CD14-positive monocyte (primary cell): Measurements from ENCODE around the gene AMELX. TPM values are rescaled to one million over a fixed set of nuclear protein-coding genes. Genes with fewer than 3 reads are reported as not detected.

ENCODE experiments used
- DNase-seq, 3 donors: peaks; one replicate each; pipeline ENCODE4 v3.0.0-alpha.2; 2011 to 2022
- H2AFZ ChIP-seq: 2 replicates; pipeline ENCODE4 v1.6.0; 2012; ENCODE audit warnings: mild to moderate bottlenecking, low read depth, low read length, inconsistent platforms; ENCODE audit not compliant: insufficient read depth, poor library complexity, severe bottlenecking
- H3K27ac ChIP-seq, 2 donors: 1 replicate in 1 of 2; 2 replicates in 1 of 2; pipeline ENCODE4 v1.5.1; 2012 to 2013; ENCODE audit warnings: low read length in 2 of 2, control low read depth in 1 of 2, inconsistent platforms in 1 of 2, low read depth in 1 of 2, mild to moderate bottlenecking in 1 of 2
- H3K27me3 ChIP-seq, 2 donors: one replicate each; pipeline versions ENCODE4 v1.6.0 to v1.6.1; 2011 to 2013; ENCODE audit warnings: low read length in 2 of 2; ENCODE audit not compliant: control insufficient read depth in 2 of 2, insufficient read depth in 2 of 2
- H3K36me3 ChIP-seq, 2 donors: replicated peaks in 1 of 2; 1 replicate in 1 of 2; 2 replicates in 1 of 2; pipeline versions ENCODE4 v1.5.1 to v1.6.1; 2012 to 2013; ENCODE audit warnings: low read length in 2 of 2, control low read depth in 1 of 2, inconsistent platforms in 1 of 2, mild to moderate bottlenecking in 1 of 2; ENCODE audit not compliant: insufficient read depth in 2 of 2, control insufficient read depth in 1 of 2
- H3K4me1 ChIP-seq, 2 donors: 1 replicate in 1 of 2; 2 replicates in 1 of 2; pipeline versions ENCODE4 v1.5.1 to v1.6.1; 2012 to 2013; ENCODE audit warnings: low read length in 2 of 2, control low read depth in 1 of 2, inconsistent platforms in 1 of 2, mild to moderate bottlenecking in 1 of 2, moderate library complexity in 1 of 2; ENCODE audit not compliant: insufficient read depth in 2 of 2, control insufficient read depth in 1 of 2
- H3K4me2 ChIP-seq: replicated peaks from 2 replicates; pipeline ENCODE3; 2012; ENCODE audit warnings: low read length, moderate library complexity, mild to moderate bottlenecking; ENCODE audit not compliant: poor library complexity, severe bottlenecking; ENCODE audit errors: extremely low read depth
- H3K4me3 ChIP-seq, 3 experiments: fragments of 200-600 bp in 1 of 3; sonication (generic) in 1 of 3; replicated peaks in 1 of 3; 1 replicate in 2 of 3; 2 replicates in 1 of 3; pipeline ENCODE4 v1.5.1; 2011 to 2013; ENCODE audit warnings: low read length in 3 of 3, mild to moderate bottlenecking in 3 of 3, control low read depth in 2 of 3, low read depth in 2 of 3, inconsistent platforms in 1 of 3, moderate library complexity in 1 of 3
- H3K79me2 ChIP-seq: 2 replicates; pipeline ENCODE4 v1.6.0; 2012; ENCODE audit warnings: mild to moderate bottlenecking, control low read depth, inconsistent platforms, low read length, moderate library complexity; ENCODE audit not compliant: insufficient read depth
- H3K9ac ChIP-seq: 2 replicates; pipeline ENCODE4 v1.6.0; 2017; ENCODE audit warnings: low read length, mild to moderate bottlenecking; ENCODE audit not compliant: insufficient read depth, poor library complexity, severe bottlenecking
- H3K9me3 ChIP-seq, 2 donors: replicated peaks in 1 of 2; 1 replicate in 1 of 2; 2 replicates in 1 of 2; pipeline versions ENCODE4 v1.5.1 to v1.6.1; 2012 to 2013; ENCODE audit warnings: low read length in 2 of 2, control low read depth in 1 of 2; ENCODE audit not compliant: control insufficient read depth in 1 of 2, insufficient read depth in 1 of 2
- H4K20me1 ChIP-seq: 2 replicates; pipeline ENCODE4 v1.6.0; 2012; ENCODE audit warnings: mild to moderate bottlenecking, low read length, control low read depth, moderate library complexity; ENCODE audit not compliant: insufficient read depth
- H3K27ac Mint-ChIP-seq, 7 donors: one replicate each; pipeline ENCODE4 v1.8.0; 2020; ENCODE audit warnings: mild to moderate bottlenecking in 7 of 7, mixed read lengths in 7 of 7, moderate library complexity in 6 of 7, inconsistent platforms in 2 of 7
- H3K27me3 Mint-ChIP-seq, 3 donors: one replicate each; pipeline ENCODE4 v1.8.0; 2021 to 2022; ENCODE audit warnings: low read depth in 3 of 3, mild to moderate bottlenecking in 3 of 3, mixed read lengths in 3 of 3, moderate library complexity in 3 of 3, inconsistent platforms in 1 of 3
- H3K36me3 Mint-ChIP-seq, 2 donors: one replicate each; pipeline ENCODE4 v1.8.0; 2020; ENCODE audit warnings: mixed read lengths in 2 of 2, inconsistent platforms in 1 of 2, mild to moderate bottlenecking in 1 of 2
- H3K4me1 Mint-ChIP-seq: one replicate; pipeline ENCODE4 v1.8.0; 2020; ENCODE audit warnings: mild to moderate bottlenecking, mixed read lengths
- H3K4me3 Mint-ChIP-seq, 2 donors: one replicate each; pipeline ENCODE4 v1.8.0; 2020; ENCODE audit warnings: mild to moderate bottlenecking in 2 of 2, mixed read lengths in 2 of 2, moderate library complexity in 1 of 2
- H3K9me3 Mint-ChIP-seq, 7 donors: one replicate each; pipeline ENCODE4 v1.8.0; 2020 to 2022; ENCODE audit warnings: mixed read lengths in 7 of 7, mild to moderate bottlenecking in 6 of 7, moderate library complexity in 6 of 7, inconsistent platforms in 2 of 7
- WGBS: methylation state at CpG from one replicate; pipeline ENCODE4 v1.1.5; 2013; ENCODE audit warnings: missing lambda C conversion rate; ENCODE audit not compliant: insufficient coverage; 5-methylcytosine and 5-hydroxymethylcytosine counted together
- intact Hi-C, 2 donors: fragments of 100-400 bp; cut with micrococcal nuclease; formaldehyde crosslinking; loops; one replicate each; pipeline versions ENCODE4 v1.15.0 to v1.15.1; 2023
- polyA plus RNA-seq, 3 donors: library from polyadenylated mRNA; depleted of rRNA in 1 of 3; unstranded in 2 of 3; stranded (reverse) in 1 of 3; fragments of 300-500 nt in 2 of 3; fragments of >200 nt in 1 of 3; fragmentation: Illumina TruSeq in 2 of 3; gene quantifications; 1 replicate in 2 of 3; 2 replicates in 1 of 3; pipeline ENCODE4 v1.2.3, GENCODE V29; 2012 to 2021
- TF ChIP-seq, protein P1 (sequence below): fragments of 200-600 bp; IDR thresholded peaks from one replicate; pipeline ENCODE4 v1.8.0; 2022; ENCODE audit warnings: antibody characterized with exemption, mild to moderate bottlenecking

The AMELX gene
- polyA plus RNA-seq, 3 donors, result not detected

GRCh38 chrX:11296051-11296450 lies 2.8 kb downstream of the AMELX start:
- Histone ChIP-seq H3K4me3 (no peak overlapping the region), H3K9me3 (no peaks in the 10 kb centered on the region), H3K36me3 (no peaks in the 10 kb centered on the region), H3K27me3 (no peaks in the 10 kb centered on the region), H2AFZ (no peak overlapping the region), H3K4me1 (no peaks in the 10 kb centered on the region), H3K9ac (no peak overlapping the region), H3K4me2 (no peak overlapping the region), H3K27ac (no peak overlapping the region), H3K79me2 (no peaks in the 10 kb centered on the region), H4K20me1 (no peaks in the 10 kb centered on the region)
- TF ChIP-seq, protein P1, sequence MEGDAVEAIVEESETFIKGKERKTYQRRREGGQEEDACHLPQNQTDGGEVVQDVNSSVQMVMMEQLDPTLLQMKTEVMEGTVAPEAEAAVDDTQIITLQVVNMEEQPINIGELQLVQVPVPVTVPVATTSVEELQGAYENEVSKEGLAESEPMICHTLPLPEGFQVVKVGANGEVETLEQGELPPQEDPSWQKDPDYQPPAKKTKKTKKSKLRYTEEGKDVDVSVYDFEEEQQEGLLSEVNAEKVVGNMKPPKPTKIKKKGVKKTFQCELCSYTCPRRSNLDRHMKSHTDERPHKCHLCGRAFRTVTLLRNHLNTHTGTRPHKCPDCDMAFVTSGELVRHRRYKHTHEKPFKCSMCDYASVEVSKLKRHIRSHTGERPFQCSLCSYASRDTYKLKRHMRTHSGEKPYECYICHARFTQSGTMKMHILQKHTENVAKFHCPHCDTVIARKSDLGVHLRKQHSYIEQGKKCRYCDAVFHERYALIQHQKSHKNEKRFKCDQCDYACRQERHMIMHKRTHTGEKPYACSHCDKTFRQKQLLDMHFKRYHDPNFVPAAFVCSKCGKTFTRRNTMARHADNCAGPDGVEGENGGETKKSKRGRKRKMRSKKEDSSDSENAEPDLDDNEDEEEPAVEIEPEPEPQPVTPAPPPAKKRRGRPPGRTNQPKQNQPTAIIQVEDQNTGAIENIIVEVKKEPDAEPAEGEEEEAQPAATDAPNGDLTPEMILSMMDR, result no peak
- Mint-ChIP-seq H3K4me3 (no peak overlapping the region), H3K9me3 (peaks cover 0 to 3% (median 0%) of the 10 kb centered on the region in 7 donors), H3K27ac (no peak overlapping the region), H3K27me3 (peaks cover 0 to 5% (median 0%) of the 10 kb centered on the region in 3 donors), H3K4me1 (peaks cover 2% of the 10 kb centered on the region), H3K36me3 (no peaks in the 10 kb centered on the region)
- intact Hi-C loops, result no loop called here
- no CpG with 5 or more reads among the region's 5 CpGs for WGBS
- DNase-seq, result no peak

DNA sequence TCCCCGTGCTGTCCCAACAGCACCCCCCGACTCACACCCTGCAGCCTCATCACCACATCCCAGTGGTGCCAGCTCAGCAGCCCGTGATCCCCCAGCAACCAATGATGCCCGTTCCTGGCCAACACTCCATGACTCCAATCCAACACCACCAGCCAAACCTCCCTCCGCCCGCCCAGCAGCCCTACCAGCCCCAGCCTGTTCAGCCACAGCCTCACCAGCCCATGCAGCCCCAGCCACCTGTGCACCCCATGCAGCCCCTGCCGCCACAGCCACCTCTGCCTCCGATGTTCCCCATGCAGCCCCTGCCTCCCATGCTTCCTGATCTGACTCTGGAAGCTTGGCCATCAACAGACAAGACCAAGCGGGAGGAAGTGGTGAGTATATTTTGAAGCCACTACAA lies 5.4 kb downstream of the AMELX start:
- Mint-ChIP-seq H3K27me3 (peaks cover 0 to 3% (median 0%) of the 10 kb centered on the region in 3 donors), H3K9me3 (peaks cover 0 to 3% (median 0%) of the 10 kb centered on the region in 7 donors), H3K4me3 (no peak overlapping the region), H3K27ac (peak overlapping the region in 1 of 7 donors; percentile 35), H3K36me3 (no peaks in the 10 kb centered on the region), H3K4me1 (peaks cover 2% of the 10 kb centered on the region)
- TF ChIP-seq, protein P1, result no peak
- DNase-seq, result no peak
- H3K27me3 ChIP-seq, result no peaks in the 10 kb centered on the region
- no peaks in the 10 kb centered on the region for H3K36me3 ChIP-seq
- H3K4me1 ChIP-seq, result no peaks in the 10 kb centered on the region
- no peak overlapping the region for H3K4me2 ChIP-seq
- 95% methylated on average over 3 of the region's 9 CpGs for WGBS
- H3K9ac ChIP-seq, result no peak overlapping the region
- H3K9me3 ChIP-seq, result no peaks in the 10 kb centered on the region
- no peak overlapping the region for H3K27ac ChIP-seq
- no peak overlapping the region for H3K4me3 ChIP-seq
- H2AFZ ChIP-seq, result no peak overlapping the region
- H3K79me2 ChIP-seq, result no peaks in the 10 kb centered on the region
- H4K20me1 ChIP-seq, result no peaks in the 10 kb centered on the region
- intact Hi-C loops, result no loop called here
